Measurements from ENCODE around the gene TRPC6. TPM values are rescaled to one million over a fixed set of nuclear protein-coding genes. Genes with fewer than 3 reads are reported as not detected.

The TRPC6 gene
- total and polyA plus RNA-seq, 2 of the 8 experiments (the other 6 are each of a cell fraction or from before 2014, with no cell fraction given) = 0.26 to 0.39 TPM

- no peak overlapping the region for H3K14ac ChIP-seq (ENCODE audit: insufficient read length)
- no peaks in the 10 kb centered on the region for H3K23me2 ChIP-seq (ENCODE audit: low read depth, low read length)
- no peak overlapping the region for H3K56ac ChIP-seq (replicated peaks; ENCODE audit: insufficient read length, low read depth, low read length)
- no peak overlapping the region for H3K9ac ChIP-seq (replicated peaks in 1 of 4; ENCODE audit: extremely low read depth in 1 of 4, low read depth in 3 of 4, low read length in 3 of 4)
- no peak overlapping the region for H2BK5ac ChIP-seq (ENCODE audit: low read depth, low read length)
- H4K91ac ChIP-seq (replicated peaks; ENCODE audit: insufficient read length, low read length) = no peak overlapping the region
- 80% methylated on average over 2 of the region's 2 CpGs; no CpG with 5 or more reads in 1 of the 2 experiments for WGBS, 2 experiments (ENCODE audit: extremely low coverage in 1 of 2, insufficient coverage in 1 of 2, insufficient read length in 1 of 2, insufficient replicate concordance in 2 of 2, low coverage in 1 of 2, low lambda C conversion rate in 2 of 2, missing lambda C conversion rate in 1 of 2)
- H3K9me3 ChIP-seq (ENCODE audit: insufficient read depth in 2 of 2, low read depth in 1 of 2, low read length in 1 of 2) = peaks cover 0 to 5% of the 10 kb centered on the region in 2 experiments; a peak in 2 of 4 replicates
- no peaks in the 10 kb centered on the region for H3K27me3 ChIP-seq (replicated peaks in 1 of 4; ENCODE audit: control insufficient read depth in 3 of 4, extremely low read depth in 1 of 4, insufficient read depth in 3 of 4, low read length in 3 of 4)
- H2BK15ac ChIP-seq (ENCODE audit: low read length) = no peak overlapping the region
- H3K27ac ChIP-seq (ENCODE audit: low read depth, low read length) = no peak overlapping the region
- H4K8ac ChIP-seq (ENCODE audit: extremely low read depth, insufficient read depth, low read length) = no peak overlapping the region
- ChIA-PET CTCF (ENCODE audit: partially characterized antibody) (interaction anchor here (1.1 to 1.9 kb wide), 2 partner anchors 24 to 407 kb away, joined by 3 to 4 read pairs; no protein-coding TSS in a partner anchor), POLR2A (ENCODE audit: partially characterized antibody) (no interaction called here)
- H3K4me3 ChIP-seq (ENCODE audit: extremely low read depth in 1 of 4, insufficient read depth in 2 of 4, low read depth in 3 of 4, low read length in 4 of 4) = no peak overlapping the region
- peaks cover 0 to 2% (median 0%) of the 10 kb centered on the region in 4 experiments; a peak in 1 of 7 replicates for H3K4me1 ChIP-seq (replicated peaks in 1 of 4; ENCODE audit: control insufficient read depth in 3 of 4, insufficient read depth in 4 of 4, low read length in 3 of 4)
- no peak overlapping the region for H3K4ac ChIP-seq (replicated peaks; ENCODE audit: insufficient read length, low read depth, low read length)
- no peak overlapping the region for H2AK5ac ChIP-seq (ENCODE audit: low read depth, low read length)
- no peak overlapping the region for H2BK12ac ChIP-seq (ENCODE audit: low read depth, low read length)
- H4K5ac ChIP-seq (ENCODE audit: insufficient read length, low read depth, low read length) = no peak overlapping the region
- H3K23ac ChIP-seq (ENCODE audit: insufficient read length) = no peak overlapping the region
- no peak overlapping the region for H3K4me2 ChIP-seq (ENCODE audit: insufficient read depth in 1 of 2, low read depth in 2 of 2, low read length in 2 of 2)
- H3K36me3 ChIP-seq (ENCODE audit: control insufficient read depth in 2 of 4, insufficient read depth in 4 of 4, low read length in 3 of 4) = no peaks in the 10 kb centered on the region
- no peaks in the 10 kb centered on the region for H3K79me1 ChIP-seq (ENCODE audit: low read depth, low read length)
- H2BK20ac ChIP-seq (ENCODE audit: low read length) = no peak overlapping the region
- no peak overlapping the region for H2AFZ ChIP-seq (ENCODE audit: low read length)
- no peaks in the 10 kb centered on the region for H4K20me1 ChIP-seq (replicated peaks in 1 of 2; ENCODE audit: control insufficient read depth in 1 of 2, insufficient read depth in 2 of 2, low read length in 2 of 2)
- FAIRE-seq = no peak
- H3K18ac ChIP-seq (ENCODE audit: extremely low read depth, low read length) = no peak overlapping the region
- H2BK120ac ChIP-seq (replicated peaks; ENCODE audit: low read depth, low read length) = no peak overlapping the region
- no peak for DNase-seq (ENCODE audit: low read depth in 1 of 2, low spot score in 2 of 2)
- no peaks in the 10 kb centered on the region for H3K79me2 ChIP-seq (ENCODE audit: control insufficient read depth in 1 of 2, insufficient read depth in 2 of 2, low read length in 2 of 2)
- TF ChIP-seq USF2 (IDR thresholded peaks at IDR 0.05; ENCODE audit: low read length) (no peak), MAX (IDR thresholded peaks at IDR 0.05) (no peak), GABPA (IDR thresholded peaks at IDR 0.05; ENCODE audit: borderline replicate concordance, insufficient read depth, low read length) (no peak), SP2 (IDR thresholded peaks at IDR 0.05; ENCODE audit: low read length) (no peak), CTCF (IDR thresholded peaks at IDR 0.05; ENCODE audit: control extremely low read depth in 1 of 3, insufficient read depth in 1 of 3, low read depth in 1 of 3, low read length in 3 of 3) (no peak), FOSL1 (IDR thresholded peaks at IDR 0.05; ENCODE audit: insufficient read depth, low read depth, low read length) (no peak), EGR1 (IDR thresholded peaks at IDR 0.05; ENCODE audit: borderline replicate concordance, low read depth, low read length) (no peak), CHD1 (IDR thresholded peaks at IDR 0.05; ENCODE audit: low read depth, low read length) (no peak), CBX5 (IDR thresholded peaks at IDR 0.05; ENCODE audit: low read depth, low read length) (no peak), CREB1 (IDR thresholded peaks at IDR 0.05) (no peak)
Measured at GRCh38 chr11:101453682-101454081, 130.1 kb downstream of the TRPC6 start.
